Measurements from ENCODE around the gene HS6ST3.
"Not testable (repeated sequence)": the region's sequence is repeated elsewhere in the genome, so short reads cannot be mapped to it uniquely, and the experiment has no call there.

HS6ST3 gene

GRCh38 chr13:96511587-96511986, 421.7 kb downstream of the HS6ST3 start:
- TF ChIP-seq, protein P1, sequence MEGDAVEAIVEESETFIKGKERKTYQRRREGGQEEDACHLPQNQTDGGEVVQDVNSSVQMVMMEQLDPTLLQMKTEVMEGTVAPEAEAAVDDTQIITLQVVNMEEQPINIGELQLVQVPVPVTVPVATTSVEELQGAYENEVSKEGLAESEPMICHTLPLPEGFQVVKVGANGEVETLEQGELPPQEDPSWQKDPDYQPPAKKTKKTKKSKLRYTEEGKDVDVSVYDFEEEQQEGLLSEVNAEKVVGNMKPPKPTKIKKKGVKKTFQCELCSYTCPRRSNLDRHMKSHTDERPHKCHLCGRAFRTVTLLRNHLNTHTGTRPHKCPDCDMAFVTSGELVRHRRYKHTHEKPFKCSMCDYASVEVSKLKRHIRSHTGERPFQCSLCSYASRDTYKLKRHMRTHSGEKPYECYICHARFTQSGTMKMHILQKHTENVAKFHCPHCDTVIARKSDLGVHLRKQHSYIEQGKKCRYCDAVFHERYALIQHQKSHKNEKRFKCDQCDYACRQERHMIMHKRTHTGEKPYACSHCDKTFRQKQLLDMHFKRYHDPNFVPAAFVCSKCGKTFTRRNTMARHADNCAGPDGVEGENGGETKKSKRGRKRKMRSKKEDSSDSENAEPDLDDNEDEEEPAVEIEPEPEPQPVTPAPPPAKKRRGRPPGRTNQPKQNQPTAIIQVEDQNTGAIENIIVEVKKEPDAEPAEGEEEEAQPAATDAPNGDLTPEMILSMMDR (IDR thresholded peaks at IDR 0.05; ENCODE audit: low read depth, low read length, missing control alignments) = no peak
- in situ Hi-C loops (cut with HindIII; ENCODE audit: low sequenced_read_pairs) = no loop called here
- no peak for DNase-seq (ENCODE audit: low read depth)
- no peak overlapping the region for H3K4me3 ChIP-seq (ENCODE audit: low read depth, low read length)

DNA sequence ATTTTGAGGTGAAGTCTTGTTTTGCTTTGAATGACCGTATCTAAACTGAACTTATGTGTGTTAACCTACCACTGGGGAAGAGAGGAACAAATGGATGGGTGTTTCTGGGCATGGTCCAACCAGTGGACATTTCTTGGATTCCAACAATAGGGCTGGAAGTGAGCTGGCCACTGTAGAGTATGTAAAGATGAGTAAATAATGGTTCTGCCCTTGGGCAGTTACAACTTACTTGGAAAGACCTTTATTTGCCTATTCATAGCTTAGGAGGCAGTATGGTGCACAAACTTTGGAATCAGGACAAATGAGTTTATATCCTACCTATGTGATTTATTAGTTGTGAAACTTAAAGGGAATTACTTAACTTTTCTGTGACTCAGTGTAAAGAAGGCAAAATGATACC, 429.5 kb downstream of the HS6ST3 start:
- H3K4me3 ChIP-seq (ENCODE audit: low read depth, low read length) = no peak overlapping the region
- in situ Hi-C loops (cut with HindIII; ENCODE audit: low sequenced_read_pairs) = no loop called here

GRCh38 chr13:96524398-96525020, 434.6 kb downstream of the HS6ST3 start:
- H3K4me3 ChIP-seq (ENCODE audit: low read depth, low read length); in situ Hi-C loops (cut with HindIII; ENCODE audit: low sequenced_read_pairs); DNase-seq (ENCODE audit: low read depth): not testable (repeated sequence)

More for the DNA sequence above, 429.5 kb downstream of the HS6ST3 start:
- TF ChIP-seq, protein P1 (IDR thresholded peaks at IDR 0.05; ENCODE audit: low read depth, low read length, missing control alignments) = no peak
- DNase-seq (ENCODE audit: low read depth) = no peak

DNA sequence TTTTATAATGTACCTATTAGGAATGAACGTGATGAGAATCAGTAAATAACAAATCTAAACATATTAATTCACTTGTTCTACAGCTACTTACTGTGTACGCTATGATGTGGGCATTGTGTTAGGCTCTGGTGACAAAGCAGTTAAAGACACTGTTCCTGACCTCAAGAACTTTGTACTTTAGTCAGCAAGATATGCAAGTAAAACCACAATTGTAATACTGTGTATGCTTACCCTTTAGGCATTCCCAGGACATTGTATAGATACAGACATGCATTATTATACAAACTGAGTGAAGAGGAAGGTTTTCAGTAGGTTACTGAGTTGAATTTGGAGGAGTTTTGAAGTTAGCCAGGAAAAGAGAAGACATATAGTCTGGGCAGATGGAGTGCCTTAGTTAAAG, 435.8 kb downstream of the HS6ST3 start:
- no peak overlapping the region for H3K4me3 ChIP-seq (ENCODE audit: low read depth, low read length)
- TF ChIP-seq, protein P1 (IDR thresholded peaks at IDR 0.05; ENCODE audit: low read depth, low read length, missing control alignments) = no peak
- DNase-seq (ENCODE audit: low read depth) = no peak
- in situ Hi-C loops (cut with HindIII; ENCODE audit: low sequenced_read_pairs) = no loop called here

- in situ Hi-C loops (cut with HindIII; ENCODE audit: low sequenced_read_pairs) = no loop called here
- DNase-seq (ENCODE audit: low read depth) = no peak
- TF ChIP-seq, protein P1 (IDR thresholded peaks at IDR 0.05; ENCODE audit: low read depth, low read length, missing control alignments) = no peak
- no peak overlapping the region for H3K4me3 ChIP-seq (ENCODE audit: low read depth, low read length)
Measured at GRCh38 chr13:96527497-96527896, 437.6 kb downstream of the HS6ST3 start.

GRCh38 chr13:96532804-96533203, 442.9 kb downstream of the HS6ST3 start:
- in situ Hi-C loops (cut with HindIII; ENCODE audit: low sequenced_read_pairs) = no loop called here

DNA sequence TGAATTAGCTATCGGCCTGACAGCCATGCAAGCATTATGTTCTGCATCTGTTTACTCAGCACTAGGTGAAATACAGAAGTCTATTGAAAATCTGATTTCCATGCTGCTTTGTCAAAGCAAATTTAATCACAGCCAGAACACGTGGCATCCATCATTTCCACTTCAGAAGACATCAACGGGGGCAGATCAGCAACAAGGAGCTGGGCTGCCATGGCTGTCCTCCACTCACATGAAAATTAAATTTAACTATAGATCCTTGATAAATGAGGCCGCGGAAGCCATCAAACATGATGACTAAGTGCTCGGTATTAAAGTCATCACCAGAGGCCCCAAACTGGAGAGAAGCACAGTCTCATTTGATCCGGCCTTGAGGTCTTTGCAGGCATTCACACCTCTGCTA, 443.5 kb downstream of the HS6ST3 start:
- DNase-seq (ENCODE audit: low read depth) = no peak
- H3K4me3 ChIP-seq (ENCODE audit: low read depth, low read length) = no peak overlapping the region
- TF ChIP-seq, protein P1 (IDR thresholded peaks at IDR 0.05; ENCODE audit: low read depth, low read length, missing control alignments) = no peak
- in situ Hi-C loops (cut with HindIII; ENCODE audit: low sequenced_read_pairs) = no loop called here

More at GRCh38 chr13:96532804-96533203, 442.9 kb downstream of the HS6ST3 start:
- DNase-seq (ENCODE audit: low read depth) = no peak
- no peak overlapping the region for H3K4me3 ChIP-seq (ENCODE audit: low read depth, low read length)
- TF ChIP-seq, protein P1 (IDR thresholded peaks at IDR 0.05; ENCODE audit: low read depth, low read length, missing control alignments) = no peak
